CD4-positive, alpha-beta T cell treated with Interleukin-17A for 1 hour (primary cell): ENCODE results near the gene RHNO1.

Experiments
- DNase-seq: peaks from one replicate; pipeline ENCODE4 v3.0.0-alpha.2; 2020

The RHNO1 gene

GRCh38 chr12:2877047-2877952, at the start of gene RHNO1, which contains the start of gene FOXM1:
Gene RHNO1, plus strand, starts transcription at chr12:2877223. Its CDS starts 8,144 bp downstream, at chr12:2885367.
Gene FOXM1, minus strand, starts transcription at chr12:2877174. Its CDS starts 2,696 bp downstream, at chr12:2874478.
- DNase-seq: peak; percentile 90

- DNase-seq: no peak
These were observed 47.7 kb upstream of the RHNO1 start for GRCh38 chr12:2829275-2829674.

- no peak for DNase-seq
These were observed 44.4 kb upstream of the RHNO1 start for GRCh38 chr12:2832550-2833127.

GRCh38 chr12:2833327-2833726, 43.7 kb upstream of the RHNO1 start:
- DNase-seq: no peak

- no peak for DNase-seq
These were observed 43.2 kb upstream of the RHNO1 start for GRCh38 chr12:2833810-2834209.

GRCh38 chr12:2834581-2835491, 42.2 kb upstream of the RHNO1 start, which contains the start of gene NRIP2:
Gene NRIP2, minus strand, starts transcription at chr12:2835035. Its CDS starts 52 bp downstream, at chr12:2834983.
- DNase-seq: no peak

GRCh38 chr12:2835691-2836403, 41.2 kb upstream of the RHNO1 start:
- no peak for DNase-seq

- DNase-seq: no peak
These were observed 40.4 kb upstream of the RHNO1 start for GRCh38 chr12:2836574-2836973.

- no peak for DNase-seq
These were observed 35.9 kb upstream of the RHNO1 start for GRCh38 chr12:2841056-2841650.

- DNase-seq: no peak
These were observed 34.1 kb upstream of the RHNO1 start for GRCh38 chr12:2842948-2843347.

GRCh38 chr12:2844786-2845185, 32.2 kb upstream of the RHNO1 start:
- no peak for DNase-seq

- no peak for DNase-seq
These were observed 31.7 kb upstream of the RHNO1 start for GRCh38 chr12:2845280-2845679.

- DNase-seq: no peak
These were observed 25.1 kb upstream of the RHNO1 start for GRCh38 chr12:2851931-2852330.

GRCh38 chr12:2853626-2854025, 23.4 kb upstream of the RHNO1 start:
- DNase-seq: peak; percentile 23

- no peak for DNase-seq
These were observed 22.2 kb upstream of the RHNO1 start for GRCh38 chr12:2854669-2855453.

GRCh38 chr12:2855546-2855945, 21.5 kb upstream of the RHNO1 start:
- DNase-seq: no peak

- no peak for DNase-seq
These were observed 21.0 kb upstream of the RHNO1 start for GRCh38 chr12:2856051-2856450.

GRCh38 chr12:2857021-2857431, 20.0 kb upstream of the RHNO1 start, which contains the start of gene TEX52:
Gene TEX52, minus strand, starts transcription at chr12:2857039. Its CDS starts 13 bp downstream, at chr12:2857026.
- DNase-seq: no peak

GRCh38 chr12:2857576-2857975, 19.4 kb upstream of the RHNO1 start:
- no peak for DNase-seq

- DNase-seq: no peak
These were observed 18.7 kb upstream of the RHNO1 start for GRCh38 chr12:2858334-2858733.

GRCh38 chr12:2858944-2859421, 18.0 kb upstream of the RHNO1 start:
- no peak for DNase-seq
